Prostate gland (tissue), 2 donors: ENCODE results near the gene POLA2.

Source experiments
- CTCF ChIP-seq, 4 experiments: fragments of 200-600 bp in 2 of 4; fragments of 450-650 bp in 2 of 4; sonication (generic) in 2 of 4; IDR thresholded peaks; 1 replicate in 3 of 4; 2 replicates in 1 of 4; pipeline ENCODE4 v1.5.1; 2016 to 2019; ENCODE audit warnings: antibody characterized with exemption in 4 of 4, mild to moderate bottlenecking in 2 of 4, moderate library complexity in 2 of 4
- POLR2A ChIP-seq: fragments of 450-650 bp; IDR thresholded peaks from one replicate; pipeline ENCODE4 v1.6.1; 2016; ENCODE audit warnings: antibody characterized with exemption, mild to moderate bottlenecking

- TF ChIP-seq POLR2A (no peak), CTCF (IDR thresholded peaks at IDR 0.05) (no peak)
Measured at GRCh38 chr11:65334696-65335295, 73.0 kb downstream of the POLA2 start.
